CD8-positive, alpha-beta memory T cell (primary cell): ENCODE data around the gene COL9A3. TPM values are rescaled to one million over a fixed set of nuclear protein-coding genes. Genes with fewer than 3 reads are reported as not detected.

Experiments
- CTCF ChIA-PET: fragments of 350-600 bp; sonication (Branson Sonifier 250); formaldehyde crosslinking; loops from one replicate; lab custom pipeline; 2021; ENCODE audit warnings: antibody characterized with exemption; lab: Charles Lee
- POLR2A ChIA-PET: fragments of 350-600 bp; sonication (Branson Sonifier 250); formaldehyde crosslinking; loops from one replicate; lab custom pipeline; 2021; ENCODE audit warnings: antibody characterized with exemption; lab: Charles Lee
- DNase-seq, 5 donors: peaks; one replicate each; pipeline versions ENCODE4 v3.0.0 to v3.0.0-alpha.2; 2020 to 2022; ENCODE audit warnings: mixed read lengths in 1 of 5
- H3K27ac ChIP-seq: one replicate; pipeline ENCODE4 v1.7.0; 2013; ENCODE audit warnings: low read depth, mild to moderate bottlenecking, low read length, moderate library complexity
- H3K27me3 ChIP-seq: 2 replicates; pipeline ENCODE4 v1.7.0; 2013; ENCODE audit warnings: low read length, mild to moderate bottlenecking; ENCODE audit not compliant: insufficient read depth, poor library complexity, severe bottlenecking
- H3K36me3 ChIP-seq: 2 replicates; pipeline ENCODE4 v1.7.0; 2013; ENCODE audit warnings: mild to moderate bottlenecking, low read length, moderate library complexity; ENCODE audit not compliant: insufficient read depth
- H3K4me1 ChIP-seq: 2 replicates; pipeline ENCODE4 v1.7.0; 2013; ENCODE audit warnings: mild to moderate bottlenecking, low read length, moderate library complexity; ENCODE audit not compliant: insufficient read depth
- H3K4me3 ChIP-seq: 2 replicates; pipeline ENCODE4 v1.7.0; 2013; ENCODE audit warnings: mild to moderate bottlenecking, low read length
- H3K9me3 ChIP-seq: 2 replicates; pipeline ENCODE4 v1.7.0; 2013; ENCODE audit warnings: mild to moderate bottlenecking, low read length
- H3K27ac Mint-ChIP-seq, 8 donors: one replicate each; pipeline ENCODE4 v1.8.0; 2020 to 2021; ENCODE audit warnings: mixed read lengths in 8 of 8, mild to moderate bottlenecking in 6 of 8, inconsistent platforms in 3 of 8, moderate library complexity in 3 of 8
- H3K27me3 Mint-ChIP-seq, 2 donors: one replicate each; pipeline ENCODE4 v1.8.0; 2020 to 2021; ENCODE audit warnings: mixed read lengths in 2 of 2, mild to moderate bottlenecking in 1 of 2, moderate library complexity in 1 of 2
- H3K36me3 Mint-ChIP-seq, 3 donors: one replicate each; pipeline ENCODE4 v1.8.0; 2020 to 2021; ENCODE audit warnings: mixed read lengths in 3 of 3, inconsistent platforms in 1 of 3, mild to moderate bottlenecking in 1 of 3
- H3K4me1 Mint-ChIP-seq, 3 donors: one replicate each; pipeline ENCODE4 v1.8.0; 2020 to 2021; ENCODE audit warnings: mixed read lengths in 3 of 3, inconsistent platforms in 1 of 3, mild to moderate bottlenecking in 1 of 3
- H3K4me3 Mint-ChIP-seq, 7 donors: one replicate each; pipeline ENCODE4 v1.8.0; 2020 to 2021; ENCODE audit warnings: mixed read lengths in 7 of 7, mild to moderate bottlenecking in 6 of 7, moderate library complexity in 4 of 7, inconsistent platforms in 2 of 7
- H3K9me3 Mint-ChIP-seq, 5 donors: one replicate each; pipeline ENCODE4 v1.8.0; 2020 to 2022; ENCODE audit warnings: mixed read lengths in 5 of 5, mild to moderate bottlenecking in 3 of 5, moderate library complexity in 2 of 5, inconsistent platforms in 1 of 5
- polyA plus RNA-seq: library from polyadenylated mRNA; unstranded; fragments of 300-500 nt; fragmentation: Illumina TruSeq; gene quantifications from one replicate; pipeline ENCODE4 v1.2.3, GENCODE V29; 2021
- total RNA-seq, 2 experiments: library from RNA; stranded (reverse); gene quantifications; one replicate each; pipeline ENCODE4 v1.2.3, GENCODE V29; 2021

Gene COL9A3
- total and polyA plus RNA-seq, 3 experiments from 2014 or later, result not detected

- Mint-ChIP-seq H3K27ac (no peak overlapping the region), H3K9me3 (no peaks in the 10 kb centered on the region), H3K27me3 (peaks cover 7 to 11% of the 10 kb centered on the region in 2 donors), H3K4me3 (no peak overlapping the region), H3K4me1 (peaks cover 0 to 5% (median 0%) of the 10 kb centered on the region in 3 donors), H3K36me3 (no peaks in the 10 kb centered on the region)
- Histone ChIP-seq H3K36me3 (no peaks in the 10 kb centered on the region), H3K27ac (no peak overlapping the region), H3K9me3 (no peaks in the 10 kb centered on the region), H3K4me3 (no peak overlapping the region), H3K4me1 (peaks cover 6% of the 10 kb centered on the region), H3K27me3 (peaks cover 14% of the 10 kb centered on the region)
- ChIA-PET CTCF (no interaction called here), POLR2A (no interaction called here)
- DNase-seq, result no peak
Observed at GRCh38 chr20:62821726-62822210, 4.9 kb downstream of the COL9A3 start.

GRCh38 chr20:62822239-62822787 is 5.5 kb downstream of the COL9A3 start:
- Histone ChIP-seq H3K9me3 (no peaks in the 10 kb centered on the region), H3K4me3 (no peak overlapping the region), H3K36me3 (no peaks in the 10 kb centered on the region), H3K27me3 (peaks cover 14% of the 10 kb centered on the region), H3K27ac (no peak overlapping the region), H3K4me1 (peaks cover 6% of the 10 kb centered on the region)
- H3K4me1 Mint-ChIP-seq, result peaks cover 0 to 5% (median 0%) of the 10 kb centered on the region in 3 donors
- ChIA-PET POLR2A (no interaction called here), CTCF (interaction anchor here (1.3 kb wide), 1 partner anchor 10 kb away, joined by 3 read pairs; no protein-coding TSS in a partner anchor)
- no peak for DNase-seq
- no peaks in the 10 kb centered on the region for H3K9me3 Mint-ChIP-seq
- H3K27me3 Mint-ChIP-seq, result peaks cover 7 to 11% of the 10 kb centered on the region in 2 donors
- H3K36me3 Mint-ChIP-seq, result no peaks in the 10 kb centered on the region
- no peak overlapping the region for H3K27ac Mint-ChIP-seq
- no peak overlapping the region for H3K4me3 Mint-ChIP-seq

- H3K27me3 Mint-ChIP-seq, result peaks cover 4 to 8% of the 10 kb centered on the region in 2 donors
- H3K4me3 Mint-ChIP-seq, result peak overlapping the region in 1 of 7 donors; percentile 79
- peaks cover 6% of the 10 kb centered on the region for H3K4me1 ChIP-seq
- POLR2A ChIA-PET, result no interaction called here
- H3K27ac Mint-ChIP-seq, result peak overlapping the region in 2 of 8 donors; percentile 60 to 61
- H3K4me1 Mint-ChIP-seq, result peaks cover 0 to 5% (median 0%) of the 10 kb centered on the region in 3 donors
- DNase-seq, result no peak
- H3K9me3 Mint-ChIP-seq, result no peaks in the 10 kb centered on the region
- no peaks in the 10 kb centered on the region for H3K36me3 Mint-ChIP-seq
- CTCF ChIA-PET, result interaction anchor here (1.3 kb wide), 1 partner anchor 10 kb away, joined by 3 read pairs; no protein-coding TSS in a partner anchor
- no peak overlapping the region for H3K27ac ChIP-seq
- H3K36me3 ChIP-seq, result no peaks in the 10 kb centered on the region
- no peaks in the 10 kb centered on the region for H3K9me3 ChIP-seq
- peaks cover 7% of the 10 kb centered on the region for H3K27me3 ChIP-seq
- no peak overlapping the region for H3K4me3 ChIP-seq
Observed at GRCh38 chr20:62822788-62823651, 6.2 kb downstream of the COL9A3 start.

- Histone ChIP-seq H3K27me3 (peaks cover 3% of the 10 kb centered on the region), H3K4me1 (peaks cover 6% of the 10 kb centered on the region), H3K4me3 (no peak overlapping the region), H3K27ac (no peak overlapping the region), H3K36me3 (no peaks in the 10 kb centered on the region), H3K9me3 (no peaks in the 10 kb centered on the region)
- no peak overlapping the region for H3K27ac Mint-ChIP-seq
- ChIA-PET POLR2A (no interaction called here), CTCF (interaction anchor here (1.3 kb wide), 1 partner anchor 9 kb away, joined by 3 read pairs; no protein-coding TSS in a partner anchor)
- H3K4me3 Mint-ChIP-seq, result no peak overlapping the region
- no peak for DNase-seq
- no peaks in the 10 kb centered on the region for H3K36me3 Mint-ChIP-seq
- no peaks in the 10 kb centered on the region for H3K9me3 Mint-ChIP-seq
- peaks cover 0 to 2% of the 10 kb centered on the region in 2 donors for H3K27me3 Mint-ChIP-seq
- H3K4me1 Mint-ChIP-seq, result peaks cover 0 to 5% (median 0%) of the 10 kb centered on the region in 3 donors
Observed at GRCh38 chr20:62823688-62824475, 7.0 kb downstream of the COL9A3 start.

- peak in 3 of 5 donors; percentile 16 to 43 (median 27) for DNase-seq
- Mint-ChIP-seq H3K27ac (no peak overlapping the region), H3K4me1 (peaks cover 0 to 5% (median 0%) of the 10 kb centered on the region in 3 donors), H3K36me3 (no peaks in the 10 kb centered on the region), H3K9me3 (no peaks in the 10 kb centered on the region), H3K4me3 (peak overlapping the region in 3 of 7 donors; percentile 23 to 63 (median 54)), H3K27me3 (peaks cover 0 to 2% of the 10 kb centered on the region in 2 donors)
- Histone ChIP-seq H3K9me3 (no peaks in the 10 kb centered on the region), H3K4me1 (peaks cover 6% of the 10 kb centered on the region), H3K36me3 (no peaks in the 10 kb centered on the region), H3K27me3 (no peaks in the 10 kb centered on the region), H3K4me3 (no peak overlapping the region), H3K27ac (no peak overlapping the region)
- ChIA-PET CTCF (no interaction called here), POLR2A (no interaction called here)
Observed at GRCh38 chr20:62824476-62825332, 7.9 kb downstream of the COL9A3 start.

GRCh38 chr20:62825333-62825985 is 8.6 kb downstream of the COL9A3 start:
- Histone ChIP-seq H3K9me3 (no peaks in the 10 kb centered on the region), H3K4me1 (peaks cover 6% of the 10 kb centered on the region), H3K27me3 (no peaks in the 10 kb centered on the region), H3K4me3 (no peak overlapping the region), H3K27ac (no peak overlapping the region), H3K36me3 (no peaks in the 10 kb centered on the region)
- Mint-ChIP-seq H3K4me3 (peak overlapping the region in 1 of 7 donors; percentile 23), H3K4me1 (peaks cover 0 to 5% (median 0%) of the 10 kb centered on the region in 3 donors), H3K9me3 (no peaks in the 10 kb centered on the region), H3K36me3 (no peaks in the 10 kb centered on the region), H3K27ac (no peak overlapping the region), H3K27me3 (no peaks in the 10 kb centered on the region)
- POLR2A ChIA-PET, result no interaction called here
- CTCF ChIA-PET, result no interaction called here
- DNase-seq, result no peak
